ENCODE measurements around the gene CLDN6. TPM values are rescaled to one million over a fixed set of nuclear protein-coding genes. Genes with fewer than 3 reads are reported as not detected.

The CLDN6 gene
- total RNA-seq, 1 experiment from 2014 or later = 743 TPM

DNA sequence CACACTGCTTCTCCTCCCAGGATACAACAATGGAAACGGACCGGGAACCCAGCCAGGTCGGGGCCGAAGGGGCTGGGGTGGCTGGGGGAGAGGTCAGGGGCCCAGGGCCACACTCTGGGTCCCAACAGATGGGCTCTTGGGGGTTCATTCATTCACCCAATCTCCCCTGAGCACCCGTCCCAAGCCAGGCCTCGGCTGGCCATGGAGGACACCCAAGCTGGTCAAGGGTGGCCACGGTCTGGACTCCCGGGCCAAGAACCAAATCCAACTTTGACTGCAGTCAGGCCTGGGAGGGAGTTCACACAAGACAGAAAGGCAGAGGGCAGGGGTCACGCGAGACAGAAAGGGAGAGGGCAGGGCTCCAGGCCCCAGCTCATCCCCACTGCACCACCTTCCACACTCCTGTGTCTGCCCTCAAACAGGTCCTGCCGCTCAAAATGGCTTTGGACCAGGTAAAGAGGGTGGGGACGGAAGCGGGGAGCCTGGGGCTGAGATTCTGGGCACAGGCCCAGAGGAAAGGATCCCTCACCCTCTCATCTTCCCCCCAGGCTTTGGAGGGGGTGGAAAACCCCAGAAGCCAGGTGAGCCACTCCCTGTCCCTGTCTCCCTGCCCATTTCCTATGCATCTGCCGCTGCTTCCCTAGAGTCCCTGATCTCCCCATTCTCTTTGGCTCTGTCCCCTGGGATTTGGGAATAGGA, 25.5 kb downstream of the CLDN6 start:
- Histone ChIP-seq H3K56ac (ENCODE audit: insufficient read length, low read depth, low read length) (no peak overlapping the region), H2BK15ac (ENCODE audit: low read depth, low read length) (no peak overlapping the region), H3K4me1 (ENCODE audit: insufficient read depth, low read length) (no peaks in the 10 kb centered on the region; the same call in 1 of the 2 replicates), H3K4me2 (ENCODE audit: insufficient read depth, insufficient read length, low read length) (no peak overlapping the region), H3K14ac (ENCODE audit: insufficient read depth, low read length) (no peak overlapping the region), H3K79me2 (ENCODE audit: insufficient read depth, low read length) (no peaks in the 10 kb centered on the region), H3K23me2 (ENCODE audit: insufficient read length, low read depth, low read length, poor library complexity, severe bottlenecking) (no peaks in the 10 kb centered on the region), H3K9me3 (ENCODE audit: control insufficient read depth, low read depth, low read length) (no peaks in the 10 kb centered on the region), H3K27me3 (ENCODE audit: insufficient read depth, low read length) (no peaks in the 10 kb centered on the region), H3T11ph (ENCODE audit: low read length) (no peak overlapping the region), H4K91ac (ENCODE audit: insufficient read length, low read depth, low read length) (no peak overlapping the region), H3K27ac (ENCODE audit: insufficient read length, low read depth, low read length) (no peak overlapping the region), H2BK12ac (ENCODE audit: insufficient read length, low read depth, low read length) (no peak overlapping the region), H2AK5ac (ENCODE audit: insufficient read length, low read length) (no peak overlapping the region), H4K8ac (replicated peaks; ENCODE audit: insufficient read length, low read depth, low read length) (no peak overlapping the region), H3K9ac (ENCODE audit: extremely low read depth, insufficient read length, low read length) (no peak overlapping the region), H4K5ac (ENCODE audit: insufficient read length, low read depth, low read length) (no peak overlapping the region), H3K4ac (ENCODE audit: low read depth, low read length) (no peak overlapping the region), H2BK5ac (ENCODE audit: insufficient read length, low read length) (no peak overlapping the region), H4K20me1 (ENCODE audit: control insufficient read depth, insufficient read depth, insufficient read length) (peaks cover 2% of the 10 kb centered on the region), H3K79me1 (ENCODE audit: insufficient read depth, low read depth, low read length, poor library complexity, severe bottlenecking) (no peaks in the 10 kb centered on the region), H3K23ac (ENCODE audit: insufficient read length, low read depth, low read length) (no peak overlapping the region), H3K18ac (ENCODE audit: insufficient read length, low read depth, low read length) (no peak overlapping the region), H2AFZ (ENCODE audit: low read length) (no peak overlapping the region), H2BK120ac (ENCODE audit: low read depth, low read length, poor library complexity, severe bottlenecking) (no peak overlapping the region), H2BK20ac (ENCODE audit: low read depth, low read length, poor library complexity, severe bottlenecking) (no peak overlapping the region)
- Mint-ChIP-seq H3K36me3 (ENCODE audit: insufficient read depth in 1 of 3, low read depth in 3 of 3) (no peaks in the 10 kb centered on the region), H3K9me3 (no peaks in the 10 kb centered on the region), H3K27me3 (ENCODE audit: low read depth) (peaks cover 4% of the 10 kb centered on the region), H3K4me3 (no peak overlapping the region), H3K4me1 (peaks cover 11 to 56% of the 10 kb centered on the region in 2 experiments), H3K27ac (peak overlapping the region in 1 of 3 experiments; percentile 76; a peak in 2 of 7 replicates)
- TF ChIP-seq, protein P1, sequence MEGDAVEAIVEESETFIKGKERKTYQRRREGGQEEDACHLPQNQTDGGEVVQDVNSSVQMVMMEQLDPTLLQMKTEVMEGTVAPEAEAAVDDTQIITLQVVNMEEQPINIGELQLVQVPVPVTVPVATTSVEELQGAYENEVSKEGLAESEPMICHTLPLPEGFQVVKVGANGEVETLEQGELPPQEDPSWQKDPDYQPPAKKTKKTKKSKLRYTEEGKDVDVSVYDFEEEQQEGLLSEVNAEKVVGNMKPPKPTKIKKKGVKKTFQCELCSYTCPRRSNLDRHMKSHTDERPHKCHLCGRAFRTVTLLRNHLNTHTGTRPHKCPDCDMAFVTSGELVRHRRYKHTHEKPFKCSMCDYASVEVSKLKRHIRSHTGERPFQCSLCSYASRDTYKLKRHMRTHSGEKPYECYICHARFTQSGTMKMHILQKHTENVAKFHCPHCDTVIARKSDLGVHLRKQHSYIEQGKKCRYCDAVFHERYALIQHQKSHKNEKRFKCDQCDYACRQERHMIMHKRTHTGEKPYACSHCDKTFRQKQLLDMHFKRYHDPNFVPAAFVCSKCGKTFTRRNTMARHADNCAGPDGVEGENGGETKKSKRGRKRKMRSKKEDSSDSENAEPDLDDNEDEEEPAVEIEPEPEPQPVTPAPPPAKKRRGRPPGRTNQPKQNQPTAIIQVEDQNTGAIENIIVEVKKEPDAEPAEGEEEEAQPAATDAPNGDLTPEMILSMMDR (conservative IDR thresholded peaks at IDR 0.05) = no peak
- no peak for DNase-seq
- no CpG with 5 or more reads among the region's 14 CpGs for WGBS (ENCODE audit: extremely low coverage, insufficient read length, low lambda C conversion rate)

Measured in H9 (cell line).